AG04449 (cell line): Measurements from ENCODE around the gene FNDC11.
A peak's percentile ranks its signal among the peaks of the same experiment; 100 is the strongest.

Experiments
- CTCF ChIA-PET: fragments of 350-600 bp; formaldehyde crosslinking; extraction: SDS; loops from one replicate; lab custom pipeline; 2021; ENCODE audit warnings: antibody characterized with exemption; lab: Yijun Ruan, JAX
- POLR2A ChIA-PET: fragments of 400-600, 350-600 bp; formaldehyde crosslinking; extraction: SDS; loops from one replicate; lab custom pipeline; 2020; ENCODE audit warnings: antibody characterized with exemption, inconsistent platforms; lab: Yijun Ruan, JAX
- DNase-seq: peaks from one replicate; pipeline ENCODE4 v3.0.0-alpha.2; 2010; ENCODE audit warnings: low read depth, low spot score
- H3K4me3 ChIP-seq: 2 replicates; pipeline ENCODE4 v1.5.1; 2011; ENCODE audit warnings: low read depth, mild to moderate bottlenecking, control low read depth, low read length
- CTCF ChIP-seq: IDR thresholded peaks from one replicate; pipeline ENCODE4 v1.5.1; 2011; ENCODE audit warnings: mild to moderate bottlenecking, moderate library complexity, low read length, control low read depth, inconsistent platforms; ENCODE audit not compliant: insufficient read depth; ENCODE audit errors: missing control alignments

FNDC11 gene

GRCh38 chr20:63536997-63537524, 16.9 kb upstream of the FNDC11 start, which contains the start of gene PTK6:
Gene PTK6, minus strand, starts transcription at chr20:63537376. Its CDS starts 62 bp downstream, at chr20:63537314.
- H3K4me3 ChIP-seq, result peak within 1 kb of the TSS; percentile 44
- POLR2A ChIA-PET, result interaction anchor here (0.5 to 1.6 kb wide), 2 partner anchors 16 to 93 kb away, joined by 3 to 7 read pairs; partner anchors contain the start of gene PPDPF
- CTCF ChIA-PET, result interaction anchor here (0.7 to 6.1 kb wide), 33 partner anchors 7 to 584 kb away, joined by 3 to 73 read pairs (median 5); partner anchors contain the start of genes ARFRP1, GMEB2, PRPF6 and RTEL1
- no peak for TF ChIP-seq CTCF
- DNase-seq, result no peak

- H3K4me3 ChIP-seq, result peak overlapping the region; percentile 44
- DNase-seq, result peak; percentile 51
- ChIA-PET POLR2A (interaction anchor here (0.5 to 1.6 kb wide), 3 partner anchors 17 to 328 kb away, joined by 3 to 7 read pairs (median 6); partner anchors contain the start of genes PPDPF and TPD52L2), CTCF (interaction anchor here (0.7 to 6.1 kb wide), 42 partner anchors 8 to 583 kb away, joined by 3 to 73 read pairs (median 4); partner anchors contain the start of genes ARFRP1, GMEB2, PRPF6 and RTEL1)
- peak; percentile 99 for TF ChIP-seq CTCF
These were observed 16.3 kb upstream of the FNDC11 start for GRCh38 chr20:63537525-63538203.

GRCh38 chr20:63538204-63539091, 15.5 kb upstream of the FNDC11 start:
- peak overlapping the region; percentile 44 for H3K4me3 ChIP-seq
- ChIA-PET POLR2A (interaction anchor here (1.2 to 1.6 kb wide), 2 partner anchors 18 to 327 kb away, joined by 6 to 7 read pairs; partner anchors contain the start of genes PPDPF and TPD52L2), CTCF (interaction anchor here (0.7 to 6.1 kb wide), 41 partner anchors 8 to 582 kb away, joined by 3 to 73 read pairs (median 5); partner anchors contain the start of genes GMEB2, PRPF6, RTEL1 and SAMD10)

GRCh38 chr20:63539092-63539430, 14.9 kb upstream of the FNDC11 start:
- TF ChIP-seq CTCF, result no peak
- ChIA-PET CTCF (interaction anchor here (0.8 to 6.1 kb wide), 16 partner anchors 9 to 582 kb away, joined by 3 to 73 read pairs (median 6); partner anchors contain the start of genes PRPF6, SAMD10, SRMS and TPD52L2), POLR2A (no interaction called here)
- no peak overlapping the region for H3K4me3 ChIP-seq
- DNase-seq, result no peak

More at GRCh38 chr20:63538204-63539091, 15.5 kb upstream of the FNDC11 start:
- TF ChIP-seq CTCF, result peak; percentile 18
- no peak for DNase-seq

GRCh38 chr20:63539441-63540370, 14.3 kb upstream of the FNDC11 start:
- ChIA-PET POLR2A (no interaction called here), CTCF (interaction anchor here (0.9 to 6.1 kb wide), 13 partner anchors 10 to 581 kb away, joined by 3 to 73 read pairs (median 10); partner anchors contain the start of genes PRPF6, SAMD10 and TPD52L2)
- no peak for TF ChIP-seq CTCF
- H3K4me3 ChIP-seq, result no peak overlapping the region
- no peak for DNase-seq
